MM.1S (cell line): ENCODE measurements around the gene DHRS7B.

Experiments used
- DNase-seq: peaks from one replicate; pipeline ENCODE4 v3.0.0-alpha.2; 2015
- H2AFZ ChIP-seq: fragments of 300-600 bp; sonication (generic); 2 replicates; pipeline ENCODE4 v1.6.0; 2016; ENCODE audit warnings: antibody characterized with exemption, low read length
- H3F3A ChIP-seq: fragments of 300-600 bp; sonication (generic); 2 replicates; pipeline ENCODE4 v1.6.1; 2016; ENCODE audit warnings: mild to moderate bottlenecking, antibody characterized with exemption, low read length, moderate library complexity, mixed read lengths; ENCODE audit not compliant: insufficient read depth
- H3K27ac ChIP-seq: fragments of 300-600 bp; sonication (generic); 2 replicates; pipeline ENCODE4 v1.5.1; 2016; ENCODE audit warnings: mild to moderate bottlenecking, low read length
- H3K27me3 ChIP-seq: fragments of 300-600 bp; sonication (generic); replicated peaks from 2 replicates; pipeline ENCODE4 v1.6.0; 2016; ENCODE audit warnings: low read length; ENCODE audit not compliant: insufficient read depth
- H3K36me3 ChIP-seq: fragments of 300-600 bp; sonication (generic); replicated peaks from 2 replicates; pipeline ENCODE4 v1.6.1; 2016; ENCODE audit warnings: mild to moderate bottlenecking, low read length, mixed read lengths; ENCODE audit not compliant: insufficient read depth
- H3K4me1 ChIP-seq: fragments of 300-600 bp; sonication (generic); 2 replicates; pipeline ENCODE4 v1.6.1; 2016; ENCODE audit warnings: low read length, mixed read lengths
- H3K4me2 ChIP-seq: fragments of 300-600 bp; sonication (generic); 2 replicates; pipeline ENCODE4 v1.6.0; 2016; ENCODE audit warnings: low read depth, low read length
- H3K4me3 ChIP-seq: fragments of 300-600 bp; sonication (generic); 2 replicates; pipeline ENCODE4 v1.5.1; 2016; ENCODE audit warnings: low read length, mixed read lengths
- H3K79me2 ChIP-seq: fragments of 300-600 bp; sonication (generic); 2 replicates; pipeline ENCODE4 v1.6.1; 2016; ENCODE audit warnings: mixed run types, low read length, mixed read lengths
- H3K9ac ChIP-seq: fragments of 300-600 bp; sonication (generic); 2 replicates; pipeline ENCODE4 v1.6.1; 2016; ENCODE audit warnings: low read length, mixed read lengths
- H3K9me2 ChIP-seq: fragments of 300-600 bp; sonication (generic); replicated peaks from 2 replicates; pipeline ENCODE4 v1.6.1; 2016; ENCODE audit warnings: mild to moderate bottlenecking, low read length, mixed read lengths; ENCODE audit not compliant: insufficient read depth
- H3K9me3 ChIP-seq: fragments of 300-600 bp; sonication (generic); replicated peaks from 2 replicates; pipeline ENCODE4 v1.6.1; 2016; ENCODE audit warnings: mild to moderate bottlenecking, low read length, mixed read lengths; ENCODE audit not compliant: insufficient read depth
- H4K20me1 ChIP-seq: fragments of 300-600 bp; sonication (generic); 2 replicates; pipeline ENCODE4 v1.6.1; 2016; ENCODE audit warnings: mild to moderate bottlenecking, low read length, moderate library complexity, mixed read lengths; ENCODE audit not compliant: insufficient read depth
- EZH2 ChIP-seq: fragments of 300-600 bp; sonication (generic); optimal IDR thresholded peaks from 2 replicates; pipeline ENCODE3; 2017; ENCODE audit warnings: low read depth, mild to moderate bottlenecking, antibody characterized with exemption, low read length, mixed read lengths
- EZH2phosphoT487 ChIP-seq: fragments of 300-600 bp; sonication (generic); IDR thresholded peaks from 2 replicates; pipeline ENCODE4 v1.6.1; 2018; ENCODE audit warnings: antibody characterized with exemption, low read length
- TF ChIP-seq, protein P1 (sequence below): fragments of 300-600 bp; sonication (generic); IDR thresholded peaks from 2 replicates; pipeline ENCODE4 v1.5.1; 2016; ENCODE audit warnings: antibody characterized with exemption, low read length, mixed read lengths

The DHRS7B gene

GRCh38 chr17:21214777-21215541 is 88.2 kb downstream of the DHRS7B start:
- TF ChIP-seq, protein P1, sequence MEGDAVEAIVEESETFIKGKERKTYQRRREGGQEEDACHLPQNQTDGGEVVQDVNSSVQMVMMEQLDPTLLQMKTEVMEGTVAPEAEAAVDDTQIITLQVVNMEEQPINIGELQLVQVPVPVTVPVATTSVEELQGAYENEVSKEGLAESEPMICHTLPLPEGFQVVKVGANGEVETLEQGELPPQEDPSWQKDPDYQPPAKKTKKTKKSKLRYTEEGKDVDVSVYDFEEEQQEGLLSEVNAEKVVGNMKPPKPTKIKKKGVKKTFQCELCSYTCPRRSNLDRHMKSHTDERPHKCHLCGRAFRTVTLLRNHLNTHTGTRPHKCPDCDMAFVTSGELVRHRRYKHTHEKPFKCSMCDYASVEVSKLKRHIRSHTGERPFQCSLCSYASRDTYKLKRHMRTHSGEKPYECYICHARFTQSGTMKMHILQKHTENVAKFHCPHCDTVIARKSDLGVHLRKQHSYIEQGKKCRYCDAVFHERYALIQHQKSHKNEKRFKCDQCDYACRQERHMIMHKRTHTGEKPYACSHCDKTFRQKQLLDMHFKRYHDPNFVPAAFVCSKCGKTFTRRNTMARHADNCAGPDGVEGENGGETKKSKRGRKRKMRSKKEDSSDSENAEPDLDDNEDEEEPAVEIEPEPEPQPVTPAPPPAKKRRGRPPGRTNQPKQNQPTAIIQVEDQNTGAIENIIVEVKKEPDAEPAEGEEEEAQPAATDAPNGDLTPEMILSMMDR: no peak
- TF ChIP-seq EZH2phosphoT487: no peak
- no peak for TF ChIP-seq EZH2
- peaks cover 15% of the 10 kb centered on the region for H3K4me1 ChIP-seq
- H3K79me2 ChIP-seq: peaks cover 72% of the 10 kb centered on the region
- no peaks in the 10 kb centered on the region for H3K9me2 ChIP-seq
- peaks cover 24% of the 10 kb centered on the region for H4K20me1 ChIP-seq
- H3K27ac ChIP-seq: peak overlapping the region; percentile 92; the same call in 1 of the 2 replicates
- peak overlapping the region; percentile 93 for H3K4me2 ChIP-seq
- no peak for DNase-seq
- H3K9ac ChIP-seq: peak overlapping the region; percentile 91
- H3K27me3 ChIP-seq: no peaks in the 10 kb centered on the region
- peaks cover 6% of the 10 kb centered on the region; the same call in 1 of the 2 replicates for H3F3A ChIP-seq
- H2AFZ ChIP-seq: peak overlapping the region; percentile 70
- H3K36me3 ChIP-seq: 0 out of 2 replicates have a peak, but pooled peaks cover 3% of the 10 kb centered on the region
- no peaks in the 10 kb centered on the region for H3K9me3 ChIP-seq
- peak overlapping the region; percentile 79 for H3K4me3 ChIP-seq

- Histone ChIP-seq H3K9me3 (no peaks in the 10 kb centered on the region), H3K27me3 (no peaks in the 10 kb centered on the region), H4K20me1 (peaks cover 14% of the 10 kb centered on the region), H3K79me2 (peaks cover 62% of the 10 kb centered on the region), H2AFZ (no peak overlapping the region), H3K36me3 (0 out of 2 replicates have a peak, but pooled peaks cover under 1% of the 10 kb centered on the region), H3K9me2 (no peaks in the 10 kb centered on the region), H3K4me2 (no peak overlapping the region), H3F3A (peaks cover 6% of the 10 kb centered on the region; the same call in 1 of the 2 replicates), H3K9ac (no peak overlapping the region), H3K4me1 (peaks cover 15% of the 10 kb centered on the region), H3K27ac (no peak overlapping the region), H3K4me3 (no peak overlapping the region)
- no peak for DNase-seq
- no peak for TF ChIP-seq EZH2
- no peak for TF ChIP-seq EZH2phosphoT487
- TF ChIP-seq, protein P1: no peak
These were observed 89.2 kb downstream of the DHRS7B start for GRCh38 chr17:21215935-21216334.

- no peak for DNase-seq
- no peaks in the 10 kb centered on the region for H3K9me3 ChIP-seq
- H4K20me1 ChIP-seq: 0 out of 2 replicates have a peak, but pooled peaks cover 2% of the 10 kb centered on the region
- peaks cover 6% of the 10 kb centered on the region; the same call in 1 of the 2 replicates for H3F3A ChIP-seq
- TF ChIP-seq EZH2phosphoT487 (no peak), EZH2 (no peak)
- TF ChIP-seq, protein P1: no peak
- H3K9ac ChIP-seq: no peak overlapping the region
- no peaks in the 10 kb centered on the region for H3K27me3 ChIP-seq
- H3K4me1 ChIP-seq: peaks cover 7% of the 10 kb centered on the region
- no peak overlapping the region for H3K4me2 ChIP-seq
- H3K4me3 ChIP-seq: no peak overlapping the region
- H2AFZ ChIP-seq: no peak overlapping the region
- no peak overlapping the region for H3K27ac ChIP-seq
- H3K9me2 ChIP-seq: no peaks in the 10 kb centered on the region
- no peaks in the 10 kb centered on the region for H3K36me3 ChIP-seq
- peaks cover 48% of the 10 kb centered on the region for H3K79me2 ChIP-seq
These were observed 90.6 kb downstream of the DHRS7B start for GRCh38 chr17:21217346-21217745.
